HG02642 (cell line): ENCODE data around the gene CACUL1.
"Not testable (repeated sequence)": the region's sequence is repeated elsewhere in the genome, so short reads cannot be mapped to it uniquely, and the experiment has no call there.

Experiments used
- ATAC-seq: cut with Tn5 transposase; IDR thresholded peaks from one replicate; pipeline ENCODE4 v1.9.1; 2021; ENCODE audit warnings: mild to moderate bottlenecking; ENCODE audit not compliant: unreplicated experiment, poor library complexity

The CACUL1 gene

GRCh38 chr10:118698421-118698820, 56.3 kb downstream of the CACUL1 start:
- peak; percentile 94 for ATAC-seq

DNA sequence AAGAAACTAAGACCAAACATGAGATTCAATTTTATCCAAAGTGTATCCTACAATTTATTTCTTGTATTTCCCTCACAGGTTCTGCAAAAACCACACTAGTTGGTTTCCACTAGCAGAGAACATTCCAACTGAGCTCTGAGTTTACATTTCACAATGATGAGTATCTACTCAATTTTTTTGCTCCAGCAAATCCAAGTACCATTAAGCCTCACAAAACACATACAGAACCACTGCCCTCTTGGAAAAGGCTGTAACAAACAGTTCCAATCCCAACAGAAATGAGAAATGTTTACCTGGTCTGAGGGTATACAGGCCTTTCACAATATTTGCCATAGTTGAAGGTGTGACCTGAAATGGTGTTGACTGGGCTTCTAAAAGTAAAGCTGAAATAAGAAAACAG, 59.9 kb downstream of the CACUL1 start:
- ATAC-seq: no peak

DNA sequence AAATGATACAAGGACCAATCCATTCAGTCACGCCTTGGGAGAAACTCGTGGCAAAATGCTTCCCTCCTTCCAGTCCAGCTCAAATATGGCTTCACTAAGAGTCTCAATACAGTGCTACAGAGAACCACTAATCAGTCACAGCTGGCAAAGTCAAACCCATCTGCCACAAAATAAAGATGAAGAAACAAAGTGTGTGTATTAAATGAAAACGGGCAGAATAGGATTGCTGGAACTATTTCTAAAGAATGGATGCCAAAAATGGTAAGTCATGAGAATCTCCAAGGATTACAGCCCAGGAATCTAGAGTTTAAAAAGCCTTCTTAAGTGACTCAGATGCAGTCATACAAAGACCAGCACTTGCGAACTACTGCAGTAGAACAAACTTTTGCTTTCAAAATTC, 61.9 kb downstream of the CACUL1 start:
- ATAC-seq: no peak

DNA sequence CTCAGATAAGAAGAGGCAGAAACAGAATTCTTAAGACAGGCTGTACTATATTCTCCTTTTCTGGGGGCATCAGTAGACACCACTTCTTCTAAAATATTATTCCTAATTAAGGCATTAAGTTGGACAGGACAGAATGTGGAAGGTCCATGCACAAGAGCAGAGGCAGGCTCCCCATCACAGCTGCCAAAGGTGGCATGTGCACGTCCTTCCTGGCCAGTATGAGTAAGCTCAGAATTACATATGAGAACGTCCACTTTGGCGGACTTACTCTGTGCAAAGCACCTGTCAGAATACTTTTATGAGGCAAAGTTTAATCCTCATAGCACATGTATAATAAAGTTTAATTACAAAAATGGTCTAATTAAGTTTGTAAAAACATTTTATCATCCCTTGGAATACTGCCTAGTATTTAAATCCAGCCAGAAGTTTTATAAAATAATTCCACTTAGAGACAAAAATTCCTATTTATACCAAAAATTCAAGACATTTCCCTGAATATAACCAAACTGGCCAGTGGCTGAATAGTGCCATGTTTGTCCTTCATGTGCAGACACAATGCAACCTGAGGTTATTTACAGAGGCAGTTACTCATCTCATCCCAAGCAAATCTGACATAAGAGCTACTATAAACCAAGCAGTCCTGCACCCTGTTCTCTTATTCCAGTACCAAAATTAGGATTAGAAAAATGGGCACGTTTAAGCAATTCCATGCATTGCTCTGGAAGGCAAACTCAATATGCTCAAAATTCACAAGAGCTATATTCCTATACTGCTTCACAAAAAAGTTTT, 65.5 kb downstream of the CACUL1 start:
- no peak for ATAC-seq

DNA sequence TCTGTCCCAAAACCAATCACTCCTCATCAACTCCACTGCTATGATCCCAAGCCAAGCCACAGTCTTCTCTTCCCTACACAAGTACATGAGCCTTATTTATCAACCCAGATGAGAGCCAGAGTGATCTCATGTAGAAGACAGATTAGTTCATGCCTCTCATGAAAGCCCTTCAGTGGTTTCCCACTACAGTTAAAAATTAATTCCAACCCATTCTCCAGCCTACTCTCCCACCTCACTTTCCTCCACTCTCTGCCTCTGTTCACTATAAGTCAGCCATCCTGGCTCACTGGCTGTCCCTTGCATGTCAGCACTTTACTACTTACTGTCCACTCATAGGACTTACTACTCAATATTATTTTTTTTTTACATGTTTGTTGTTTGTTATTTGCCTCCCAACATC, 67.3 kb downstream of the CACUL1 start:
- ATAC-seq: no peak

- ATAC-seq: no peak
These were observed 72.2 kb downstream of the CACUL1 start for GRCh38 chr10:118682533-118682932.

- no peak for ATAC-seq
These were observed 74.6 kb downstream of the CACUL1 start for GRCh38 chr10:118680197-118680596.

DNA sequence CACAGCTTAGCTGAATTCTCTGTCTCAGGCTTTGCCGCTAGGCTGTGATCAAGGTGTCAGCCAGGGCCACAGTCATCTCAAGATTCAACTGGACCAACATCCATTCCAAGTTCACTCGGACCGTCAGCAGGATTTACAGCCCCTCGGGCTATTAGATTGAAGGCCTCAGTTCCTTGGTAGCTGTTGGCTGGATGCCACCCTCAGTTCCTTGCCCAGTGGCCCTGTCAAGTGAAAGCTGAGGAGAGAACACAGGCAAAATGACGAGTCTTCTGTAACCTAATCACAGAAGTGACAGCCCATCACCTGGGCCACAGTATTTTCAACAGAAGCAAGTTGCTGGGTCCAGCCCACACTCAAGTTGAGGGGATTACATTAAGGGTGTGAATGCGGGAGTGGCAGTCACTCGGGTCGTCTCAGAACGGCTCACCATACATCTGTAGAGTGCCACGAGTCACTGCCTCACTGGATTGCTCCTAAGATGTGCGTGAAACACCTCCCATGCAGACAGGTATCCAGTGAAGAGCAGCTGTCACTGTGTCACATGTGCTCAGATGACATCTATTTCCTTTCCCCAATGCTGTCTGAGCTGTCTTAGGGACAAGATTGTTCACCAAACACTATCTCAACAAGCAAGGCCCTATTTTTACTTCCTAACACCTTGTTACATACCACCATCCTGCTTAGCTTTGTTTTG, 80.4 kb downstream of the CACUL1 start:
- no peak for ATAC-seq

DNA sequence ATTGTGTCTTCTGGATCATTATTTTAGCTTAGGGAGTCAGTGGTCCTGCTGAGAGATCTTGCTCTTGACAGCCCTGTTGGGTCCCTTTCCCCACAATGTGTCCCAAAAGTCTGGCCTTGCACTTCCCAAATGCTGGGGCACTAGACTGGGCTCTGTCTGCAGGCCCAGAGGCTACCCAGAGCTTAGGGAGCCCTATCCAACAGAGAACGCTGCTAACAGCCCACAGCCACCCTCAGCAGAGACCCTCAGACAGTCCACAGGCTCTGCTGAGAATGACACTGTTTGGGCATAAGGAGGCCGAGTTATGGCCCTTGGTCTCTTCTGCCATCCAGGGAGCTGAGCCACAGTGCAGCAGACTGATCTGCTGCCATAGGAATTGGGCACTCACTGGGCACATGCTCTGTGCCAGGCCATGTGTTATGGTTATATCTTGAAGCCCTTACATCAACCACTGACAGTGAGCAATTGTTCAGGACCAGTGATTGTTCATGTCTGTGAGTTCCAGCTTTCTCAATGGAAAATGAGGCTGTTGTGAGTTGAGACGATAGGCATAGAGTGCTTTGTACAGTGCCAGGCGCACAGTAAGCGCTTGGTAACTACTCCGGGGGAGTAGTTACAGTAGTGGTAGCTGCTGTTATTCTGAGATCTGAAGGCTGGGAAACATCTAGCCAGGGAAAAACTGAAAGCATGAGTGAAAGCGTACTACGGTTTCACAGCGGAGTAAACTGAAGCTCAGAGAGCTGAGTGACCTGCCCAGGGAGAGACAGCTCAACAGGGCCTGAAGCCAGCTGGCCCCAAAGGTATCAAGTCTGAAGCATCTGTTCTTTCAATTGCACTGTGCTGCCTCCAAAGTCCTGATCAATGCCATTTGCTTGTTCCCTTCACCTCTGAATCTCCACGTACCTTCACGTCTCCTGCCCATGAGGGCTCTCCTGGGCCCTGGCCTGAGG, 81.7 kb downstream of the CACUL1 start:
- ATAC-seq: no peak

- no peak for ATAC-seq
These were observed 82.6 kb downstream of the CACUL1 start for GRCh38 chr10:118672153-118672552.

DNA sequence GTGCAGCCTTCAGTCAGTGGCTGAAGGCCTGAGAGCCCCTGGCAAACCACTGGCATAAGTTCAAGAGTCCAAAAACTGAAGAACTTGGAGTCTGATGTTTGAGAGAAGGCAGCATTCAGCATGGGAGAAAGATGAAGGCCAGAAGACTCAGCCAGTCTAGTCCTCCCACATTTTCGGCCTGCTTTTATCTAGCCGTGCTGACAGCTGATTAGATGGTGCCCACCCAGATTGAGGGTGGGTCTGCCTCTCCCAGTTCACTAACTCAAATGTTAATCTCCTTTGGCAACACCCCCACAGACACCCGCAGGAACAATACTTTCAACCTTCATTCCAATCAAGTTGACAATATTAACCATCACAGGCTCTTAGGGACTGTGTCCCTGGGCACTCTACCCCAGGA, 83.5 kb downstream of the CACUL1 start:
- not testable (repeated sequence) for ATAC-seq

GRCh38 chr10:118670472-118671124, 84.2 kb downstream of the CACUL1 start:
- no peak for ATAC-seq

- no peak for ATAC-seq
These were observed 84.9 kb downstream of the CACUL1 start for GRCh38 chr10:118669835-118670234.

GRCh38 chr10:118669020-118669791, 85.6 kb downstream of the CACUL1 start:
- ATAC-seq: no peak

DNA sequence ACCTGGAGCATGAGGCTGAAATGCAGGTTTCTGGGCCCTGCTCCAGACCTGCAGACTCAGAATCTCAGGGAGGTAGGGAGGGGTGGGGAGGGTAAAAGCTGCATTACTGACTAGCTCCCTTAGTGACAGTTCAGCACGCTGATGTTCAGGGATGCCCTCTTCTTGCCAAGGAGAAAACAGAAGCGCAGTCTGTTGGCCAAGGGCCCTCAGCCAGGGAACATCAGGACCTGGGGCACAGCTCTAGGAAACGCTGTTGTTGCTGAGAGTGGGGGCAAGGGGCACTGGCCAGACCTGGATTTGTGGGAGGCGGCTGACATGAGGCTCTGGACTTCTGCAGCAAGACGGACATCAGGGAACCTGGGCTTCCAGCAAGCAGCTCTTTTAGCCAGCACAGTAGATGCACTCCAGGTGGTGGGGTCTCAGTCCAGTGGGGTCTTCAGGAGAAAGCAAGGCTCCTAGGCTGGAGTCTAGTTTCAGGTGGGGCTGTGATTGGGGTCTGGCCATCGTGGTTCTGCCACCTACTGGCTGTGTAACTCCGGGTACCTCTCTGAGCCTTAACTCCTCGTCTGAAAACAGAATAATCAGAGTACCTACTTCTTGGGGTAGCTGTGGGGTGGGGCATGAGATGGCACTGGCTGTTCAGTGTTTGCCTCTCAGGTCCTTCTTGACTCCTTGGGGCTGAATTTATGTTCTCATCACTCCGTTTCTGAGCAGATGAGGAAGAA, 86.4 kb downstream of the CACUL1 start:
- no peak for ATAC-seq

DNA sequence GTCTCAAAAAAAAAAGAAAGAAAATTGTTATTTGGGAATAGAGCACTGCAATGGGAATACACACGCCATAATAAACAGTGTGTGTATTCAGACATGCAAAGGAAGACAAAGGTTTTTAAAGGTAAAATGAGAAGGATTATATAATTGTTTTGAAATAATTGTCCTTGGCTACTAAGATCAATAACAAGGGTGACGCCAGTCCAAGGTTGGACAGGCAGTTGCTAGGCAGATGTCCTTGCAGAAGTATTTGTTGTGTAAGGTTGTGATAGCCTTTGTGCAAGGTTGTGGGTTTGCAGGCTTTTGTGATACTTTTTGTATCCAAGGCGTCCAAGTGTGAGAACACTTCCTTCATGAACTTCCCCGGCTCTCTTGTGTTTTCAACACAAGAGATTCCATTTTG, 87.0 kb downstream of the CACUL1 start:
- no peak for ATAC-seq

DNA sequence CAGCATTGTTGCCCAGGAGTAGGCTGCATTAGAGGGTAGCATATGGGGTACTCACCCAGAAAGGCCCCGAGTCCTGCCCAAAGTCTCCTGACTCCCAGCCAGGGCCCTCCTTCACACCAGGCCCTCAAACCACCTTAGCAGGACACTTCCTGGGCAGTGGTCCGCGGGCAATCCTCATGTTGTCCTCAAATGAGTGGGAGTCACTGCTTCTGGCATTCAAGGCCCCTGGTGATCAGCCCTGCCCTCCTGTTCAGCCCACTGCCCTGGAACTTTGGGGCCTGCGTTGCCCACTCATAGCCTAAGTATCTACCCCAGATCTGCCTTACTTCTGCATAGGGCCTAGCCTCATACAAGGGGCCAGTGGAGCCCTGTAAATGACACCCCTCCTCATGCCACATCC, 88.4 kb downstream of the CACUL1 start:
- no peak for ATAC-seq

DNA sequence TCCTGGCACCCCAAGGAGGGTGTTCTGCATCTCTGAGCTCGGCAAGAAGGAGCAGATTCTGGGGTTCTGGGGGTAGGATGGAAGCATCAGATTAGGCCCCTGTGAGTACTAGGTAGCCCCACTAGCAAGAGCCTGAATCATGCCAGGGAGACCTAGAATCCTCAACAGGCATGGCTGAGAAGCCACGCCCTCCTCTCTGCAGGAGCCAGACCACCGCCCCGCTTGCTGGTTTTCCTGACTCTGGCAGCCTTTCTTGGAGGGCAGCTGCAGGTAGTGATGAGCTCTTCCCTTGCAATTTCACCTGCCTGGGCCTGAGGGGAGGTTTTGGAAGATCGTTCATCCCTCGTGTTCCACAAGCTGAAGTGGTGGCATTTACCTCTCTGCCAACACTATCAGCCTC, 90.4 kb downstream of the CACUL1 start:
- no peak for ATAC-seq

- ATAC-seq: no peak
These were observed 91.6 kb downstream of the CACUL1 start for GRCh38 chr10:118663176-118663575.
